Fibroblast of lung (primary cell): ENCODE data around the gene ZNF366.

Source experiments
- EZH2 ChIP-seq: IDR thresholded peaks from 2 replicates; pipeline ENCODE4 v1.5.1; 2012; ENCODE audit warnings: low read length, control low read depth, mild to moderate bottlenecking; ENCODE audit errors: missing control alignments
- TF ChIP-seq, protein P1 (sequence below), 2 donors: IDR thresholded peaks in 1 of 2; conservative IDR thresholded peaks in 1 of 2; 1 replicate in 1 of 2; 2 replicates in 1 of 2; pipeline ENCODE4 v1.5.1; 2011 to 2012; ENCODE audit warnings: low read length in 2 of 2, control low read depth in 1 of 2, inconsistent platforms in 1 of 2, low read depth in 1 of 2, mild to moderate bottlenecking in 1 of 2

DNA sequence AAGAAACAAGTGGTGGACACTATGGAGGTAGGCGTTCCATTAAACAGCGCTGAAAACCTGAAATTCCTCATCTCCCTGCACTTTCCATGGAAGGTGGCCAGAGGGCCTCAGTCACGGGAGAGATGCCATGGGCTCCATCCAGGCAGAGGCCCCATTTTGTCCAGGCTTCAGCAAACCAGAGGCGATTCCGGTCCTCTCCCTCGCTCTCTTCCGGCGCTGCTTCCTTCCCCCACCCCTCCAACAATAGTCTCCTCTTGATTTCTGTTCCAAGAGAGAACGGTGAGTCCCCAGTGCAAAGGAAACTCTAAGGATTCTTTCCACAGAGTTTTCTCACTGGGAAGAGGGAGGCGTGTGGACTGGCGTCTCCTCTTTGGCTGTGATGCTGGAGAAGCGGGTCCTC lies 7.5 kb downstream of the ZNF366 start:
- TF ChIP-seq, protein P1, sequence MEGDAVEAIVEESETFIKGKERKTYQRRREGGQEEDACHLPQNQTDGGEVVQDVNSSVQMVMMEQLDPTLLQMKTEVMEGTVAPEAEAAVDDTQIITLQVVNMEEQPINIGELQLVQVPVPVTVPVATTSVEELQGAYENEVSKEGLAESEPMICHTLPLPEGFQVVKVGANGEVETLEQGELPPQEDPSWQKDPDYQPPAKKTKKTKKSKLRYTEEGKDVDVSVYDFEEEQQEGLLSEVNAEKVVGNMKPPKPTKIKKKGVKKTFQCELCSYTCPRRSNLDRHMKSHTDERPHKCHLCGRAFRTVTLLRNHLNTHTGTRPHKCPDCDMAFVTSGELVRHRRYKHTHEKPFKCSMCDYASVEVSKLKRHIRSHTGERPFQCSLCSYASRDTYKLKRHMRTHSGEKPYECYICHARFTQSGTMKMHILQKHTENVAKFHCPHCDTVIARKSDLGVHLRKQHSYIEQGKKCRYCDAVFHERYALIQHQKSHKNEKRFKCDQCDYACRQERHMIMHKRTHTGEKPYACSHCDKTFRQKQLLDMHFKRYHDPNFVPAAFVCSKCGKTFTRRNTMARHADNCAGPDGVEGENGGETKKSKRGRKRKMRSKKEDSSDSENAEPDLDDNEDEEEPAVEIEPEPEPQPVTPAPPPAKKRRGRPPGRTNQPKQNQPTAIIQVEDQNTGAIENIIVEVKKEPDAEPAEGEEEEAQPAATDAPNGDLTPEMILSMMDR (conservative IDR thresholded peaks at IDR 0.05 in 1 of 2, IDR thresholded peaks at IDR 0.05 in 1 of 2; ENCODE audit: low read depth in 1 of 2, low read length in 2 of 2), result no peak
- no peak for TF ChIP-seq EZH2
